DMS153 (cell line): ENCODE measurements around the gene MMS19.

ENCODE experiments used
- DNase-seq: peaks from one replicate; lab custom pipeline; 2025; lab: John Stamatoyannopoulos, UW

MMS19 gene

GRCh38 chr10:97463363-97464132, 34.7 kb downstream of the MMS19 start:
- peak; percentile 38 for DNase-seq

GRCh38 chr10:97462309-97462708, 35.9 kb downstream of the MMS19 start:
- DNase-seq = no peak

- no peak for DNase-seq
These were observed 38.3 kb downstream of the MMS19 start for GRCh38 chr10:97459933-97460332.

- DNase-seq = no peak
These were observed 39.1 kb downstream of the MMS19 start for GRCh38 chr10:97459111-97459510.

GRCh38 chr10:97456686-97457065, 41.5 kb downstream of the MMS19 start:
- DNase-seq = no peak

- DNase-seq = no peak
These were observed 42.1 kb downstream of the MMS19 start for GRCh38 chr10:97456034-97456685.

GRCh38 chr10:97454330-97455036, 43.7 kb downstream of the MMS19 start:
- no peak for DNase-seq

- no peak for DNase-seq
These were observed 45.9 kb downstream of the MMS19 start for GRCh38 chr10:97452352-97452751.

- no peak for DNase-seq
These were observed 46.6 kb downstream of the MMS19 start for GRCh38 chr10:97451605-97452004.

GRCh38 chr10:97450828-97451227, 47.4 kb downstream of the MMS19 start:
- DNase-seq = no peak

- peak; percentile 91 for DNase-seq
These were observed 52.2 kb downstream of the MMS19 start, which contains the start of the genes EXOSC1 and ZDHHC16 for GRCh38 chr10:97445722-97446639. Gene EXOSC1, minus strand, starts transcription at chr10:97446006. Its CDS starts 21 bp downstream, at chr10:97445985. Gene ZDHHC16, plus strand, starts transcription at chr10:97446175. Its CDS starts 5,501 bp downstream, at chr10:97451676.

GRCh38 chr10:97445357-97445721, 52.9 kb downstream of the MMS19 start:
- no peak for DNase-seq

GRCh38 chr10:97444212-97444611, 54.0 kb downstream of the MMS19 start:
- no peak for DNase-seq

GRCh38 chr10:97442277-97442676, 55.9 kb downstream of the MMS19 start:
- DNase-seq = no peak

- DNase-seq = no peak
These were observed 63.0 kb downstream of the MMS19 start for GRCh38 chr10:97435211-97435610.

- DNase-seq = no peak
These were observed 63.7 kb downstream of the MMS19 start for GRCh38 chr10:97434557-97434956.

- no peak for DNase-seq
These were observed 64.2 kb downstream of the MMS19 start for GRCh38 chr10:97434055-97434454.

- no peak for DNase-seq
These were observed 69.6 kb downstream of the MMS19 start for GRCh38 chr10:97428572-97428981.

- DNase-seq = no peak
These were observed 70.5 kb downstream of the MMS19 start for GRCh38 chr10:97427571-97428179.

- DNase-seq = no peak
These were observed 71.2 kb downstream of the MMS19 start for GRCh38 chr10:97426776-97427570.
